COR-L47 (cell line): ENCODE data around the gene ATRAID.
A peak's percentile ranks its signal among the peaks of the same experiment; 100 is the strongest.
"Not testable (repeated sequence)": the region's sequence is repeated elsewhere in the genome, so short reads cannot be mapped to it uniquely, and the experiment has no call there.

Experiments
- DNase-seq: peaks from one replicate; lab custom pipeline; 2025; lab: John Stamatoyannopoulos, UW

The ATRAID gene

DNA sequence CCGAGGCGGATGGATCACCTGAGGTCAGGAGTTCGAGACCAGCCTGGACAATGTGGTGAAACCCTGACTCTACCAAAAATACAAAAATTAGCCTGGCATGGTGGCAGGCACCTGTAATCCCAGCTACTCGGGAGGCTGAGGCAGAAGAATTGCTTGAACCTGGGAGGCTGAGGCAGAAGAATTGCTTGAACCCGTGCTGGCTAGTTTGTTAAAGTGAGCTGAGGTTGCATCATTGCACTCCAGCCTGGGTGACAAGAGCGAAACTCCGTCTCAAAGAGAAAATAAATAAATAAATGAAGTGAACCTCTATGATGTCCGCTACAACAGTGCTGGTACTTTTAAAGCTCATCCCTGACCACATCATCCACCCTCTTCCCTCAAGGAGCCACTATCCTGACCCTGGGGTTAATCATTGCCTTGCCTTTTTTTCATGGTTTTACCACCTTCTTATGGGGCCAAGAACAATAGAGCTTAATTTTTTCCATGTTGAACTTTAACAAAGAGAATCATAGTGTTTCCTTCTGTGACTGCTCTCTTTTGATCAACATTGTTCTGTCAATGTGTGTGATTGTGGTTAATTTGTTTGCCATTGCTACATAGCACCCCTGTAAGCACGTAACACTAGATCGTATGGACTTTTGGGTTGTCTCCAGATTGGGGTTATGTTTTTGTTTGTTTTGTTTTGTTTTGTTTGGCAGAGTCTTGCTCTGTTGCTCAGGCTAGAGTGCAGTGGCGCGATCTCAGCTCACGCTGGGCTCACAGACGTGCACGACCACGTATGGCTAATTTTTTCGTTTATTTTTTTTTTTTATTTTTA, 17.1 kb upstream of the ATRAID start:
- peak; percentile 35 for DNase-seq

DNA sequence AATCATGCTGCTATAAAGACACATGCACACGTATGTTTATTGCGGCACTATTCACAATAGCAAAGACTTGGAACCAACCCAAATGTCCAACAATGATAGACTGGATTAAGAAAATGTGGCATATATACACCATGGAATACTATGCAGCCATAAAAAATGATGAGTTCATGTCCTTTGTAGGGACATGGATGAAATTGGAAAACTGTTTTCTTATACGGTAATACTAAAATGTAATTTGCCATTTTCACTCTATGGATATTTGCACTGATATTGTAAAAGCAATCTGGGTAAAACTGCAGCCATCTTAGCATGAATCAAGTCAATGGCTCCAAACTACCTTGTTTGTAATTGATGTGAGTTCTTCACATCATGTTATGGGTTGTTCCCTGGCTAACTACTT, 16.0 kb upstream of the ATRAID start:
- not testable (repeated sequence) for DNase-seq

DNA sequence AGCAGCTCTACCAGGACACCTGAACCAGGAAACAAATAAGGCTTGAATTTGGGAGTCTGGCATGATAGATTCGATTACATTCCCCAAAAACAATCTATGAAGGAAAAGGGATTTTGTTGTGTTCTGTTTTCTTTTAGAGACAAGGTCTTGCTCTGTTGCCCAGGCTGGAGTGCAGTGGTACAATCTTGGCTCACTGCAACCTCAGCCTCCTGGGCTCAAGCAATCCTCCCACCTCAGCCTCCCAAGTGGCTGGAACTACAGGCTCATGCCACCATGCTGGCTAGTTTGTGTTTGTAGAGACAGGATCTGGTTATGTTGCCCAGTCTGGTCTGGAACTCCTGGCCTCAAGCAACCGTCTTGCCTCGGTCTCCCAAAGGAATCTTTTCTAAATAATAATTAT, 13.8 kb upstream of the ATRAID start:
- not testable (repeated sequence) for DNase-seq

DNA sequence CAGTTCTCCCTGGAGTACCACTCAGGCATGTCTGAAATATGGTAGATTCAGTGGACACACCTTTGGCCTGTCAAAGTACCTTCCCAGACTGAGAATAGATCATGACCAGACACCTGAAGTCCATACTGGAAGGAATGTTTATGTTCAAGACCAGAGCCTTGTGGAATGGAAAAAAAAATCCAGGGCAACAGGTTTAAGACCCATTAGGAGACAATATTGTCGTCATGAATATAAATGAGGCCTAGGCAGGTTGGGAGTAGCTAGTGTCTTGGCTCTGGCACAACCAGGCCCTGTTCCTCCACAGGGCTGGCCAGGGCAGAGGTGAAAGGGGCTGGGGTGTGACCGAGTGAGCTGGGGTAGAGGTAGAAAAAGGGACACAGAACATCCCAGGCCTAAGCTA, 13.2 kb upstream of the ATRAID start:
- DNase-seq: no peak

DNA sequence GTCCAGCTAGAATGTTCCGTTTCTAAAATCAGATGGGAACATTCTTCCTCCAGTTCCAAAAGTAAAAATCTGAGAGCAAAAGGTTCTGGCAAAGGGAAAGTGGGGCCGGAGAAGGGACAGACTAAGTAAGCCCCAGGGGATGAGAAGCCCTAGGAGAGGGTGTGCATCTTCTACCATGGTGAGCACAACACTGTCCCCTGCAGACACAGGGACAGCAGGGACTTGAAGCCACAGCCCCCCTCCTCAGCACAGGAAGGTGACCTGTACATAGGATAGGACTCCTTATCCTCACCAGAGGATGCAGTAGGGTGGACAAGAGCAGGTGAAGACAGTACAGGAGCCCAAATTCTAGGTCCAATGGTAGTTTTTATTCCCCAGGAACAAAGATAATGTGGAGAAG, 12.6 kb upstream of the ATRAID start:
- DNase-seq: no peak

DNA sequence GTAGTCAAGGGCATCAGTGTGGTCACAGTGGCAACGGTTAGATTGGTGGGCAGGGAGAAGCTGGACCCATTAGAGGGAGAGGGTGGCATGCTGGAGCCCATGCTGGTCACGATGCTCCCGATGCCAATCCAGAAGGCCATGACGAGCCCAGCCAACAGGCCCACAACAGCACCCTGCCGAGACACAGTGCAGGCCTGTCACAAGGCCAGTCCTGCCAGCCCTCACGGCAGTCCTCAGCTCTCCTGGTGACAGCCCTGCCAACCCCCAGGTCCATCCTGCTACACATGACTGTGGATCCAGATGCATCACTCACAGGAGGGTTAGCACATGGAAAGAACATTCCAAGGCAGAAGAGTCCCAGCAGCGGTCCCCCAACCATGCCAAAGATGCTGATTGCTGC, 10.2 kb upstream of the ATRAID start:
- DNase-seq: no peak

DNA sequence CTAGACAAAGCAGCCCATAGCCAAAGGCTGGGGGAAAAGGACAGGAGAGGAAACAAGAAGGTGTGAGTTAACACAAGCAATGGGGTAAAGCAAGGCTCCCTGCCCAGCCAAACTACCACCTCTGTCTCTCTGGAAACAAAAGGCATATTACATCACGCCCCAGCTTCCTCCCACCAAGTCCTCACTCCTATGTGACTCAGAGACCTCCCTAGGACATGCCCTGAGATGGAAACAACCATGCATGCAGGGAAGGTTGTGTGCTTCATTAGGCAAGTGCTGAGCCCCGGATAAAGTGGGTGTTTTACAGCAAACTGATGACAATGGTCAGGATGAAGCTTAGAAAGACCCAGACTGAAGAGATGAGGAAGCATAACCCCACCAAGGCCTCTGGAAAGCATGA, 9.0 kb upstream of the ATRAID start:
- no peak for DNase-seq

DNA sequence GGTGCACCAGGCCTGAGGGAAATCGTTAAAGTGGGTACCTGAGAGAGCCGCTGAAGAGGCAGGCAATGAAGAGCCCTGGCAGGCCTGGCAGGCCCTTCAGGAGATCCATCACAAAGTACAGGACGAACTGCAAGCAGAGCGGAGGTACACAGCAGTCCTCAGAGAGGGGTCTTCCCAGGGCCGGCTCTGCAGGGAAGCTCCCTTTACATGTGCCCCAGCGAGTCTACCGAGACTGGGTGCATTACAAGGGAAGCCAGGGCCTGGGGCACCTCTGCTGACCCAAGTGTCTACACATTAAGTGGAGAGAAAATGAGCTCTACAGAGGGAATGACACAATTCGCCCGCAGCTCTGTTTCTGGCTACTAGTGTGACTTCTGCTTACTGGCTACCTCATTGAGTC, 8.1 kb upstream of the ATRAID start:
- DNase-seq: no peak

DNA sequence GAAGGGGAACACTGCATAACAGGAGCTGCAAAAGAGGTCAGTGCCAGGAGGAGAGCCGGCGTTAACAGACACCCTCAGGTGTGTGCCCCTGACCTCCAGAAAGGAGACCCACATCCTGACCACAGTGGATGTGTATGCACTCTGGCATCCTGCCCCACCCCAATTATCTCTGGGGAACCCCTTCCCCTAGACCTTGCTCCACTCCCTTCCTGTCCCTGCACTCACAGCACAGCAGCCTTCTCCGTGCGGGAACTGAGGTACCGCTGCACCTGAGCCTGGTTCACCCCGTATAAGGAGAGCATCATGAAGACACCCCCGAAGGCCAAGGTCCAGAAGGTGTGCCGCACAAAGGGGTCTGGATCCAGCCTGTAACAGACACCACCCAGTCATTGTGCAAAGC, 7.3 kb upstream of the ATRAID start:
- DNase-seq: no peak

DNA sequence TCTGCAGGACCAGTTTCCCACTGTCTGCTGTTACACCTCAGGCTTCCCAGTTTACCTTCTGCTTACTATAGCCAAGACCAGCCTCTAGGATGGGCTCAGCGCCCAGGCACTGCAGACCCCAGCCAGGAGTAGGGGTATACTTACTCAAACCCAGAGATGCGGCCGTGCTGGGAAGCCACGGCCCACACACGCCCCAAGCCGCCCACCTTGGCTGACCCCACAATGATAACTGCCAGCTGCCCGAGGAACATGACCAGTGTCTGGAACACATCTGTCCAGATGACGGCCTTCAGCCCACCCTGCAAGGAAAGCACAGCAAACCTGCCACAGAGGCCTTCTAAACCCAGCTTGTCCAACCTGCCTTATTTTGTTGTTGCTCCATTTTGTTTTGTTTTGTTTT, 6.6 kb upstream of the ATRAID start:
- no peak for DNase-seq

DNA sequence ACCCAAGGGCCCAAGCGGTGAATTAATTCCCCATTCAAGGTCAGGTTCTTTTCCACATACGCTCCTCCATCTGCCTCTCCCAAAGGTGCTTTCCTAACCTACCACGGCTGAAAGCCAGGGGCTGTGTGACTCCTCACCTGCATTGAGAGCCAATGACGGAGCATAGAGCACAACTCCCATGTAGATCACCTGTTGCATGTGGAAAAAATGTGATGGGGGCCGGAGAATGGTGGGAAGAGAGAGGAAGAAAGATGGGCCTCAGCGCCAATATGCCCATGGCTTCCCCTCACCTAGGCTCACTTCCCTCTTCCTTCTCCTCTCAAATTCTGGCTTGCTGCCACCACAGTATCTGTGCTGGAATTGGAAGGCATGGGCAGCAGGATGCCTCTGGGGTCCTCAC, 5.5 kb upstream of the ATRAID start:
- DNase-seq: no peak

DNA sequence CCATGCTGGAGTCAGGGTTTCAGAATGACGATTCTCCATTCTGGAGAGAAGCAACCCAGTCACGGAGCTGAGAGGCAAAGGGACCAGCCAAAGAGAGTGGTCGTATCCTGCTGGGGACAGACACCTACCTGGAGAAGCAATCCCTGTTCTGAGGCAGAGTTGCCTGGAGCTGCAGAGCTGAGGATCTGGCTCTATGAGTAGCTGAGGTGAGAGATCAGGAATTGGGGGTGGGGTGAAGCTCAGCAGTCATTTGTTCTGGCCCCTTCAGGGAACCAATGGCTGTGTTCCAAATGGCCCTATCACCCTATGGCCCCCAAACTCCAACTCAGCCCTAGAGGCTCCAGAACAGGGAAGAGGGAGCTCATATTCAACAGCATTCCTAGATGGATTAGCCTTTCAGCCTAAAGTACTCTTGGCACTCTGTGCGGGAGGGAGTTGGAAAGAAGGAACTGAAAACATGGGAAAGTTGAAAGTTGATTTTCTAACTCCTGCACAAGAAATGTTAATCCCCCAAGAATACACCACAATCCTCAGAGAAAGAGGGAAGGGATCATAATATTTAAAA, 3.3 kb upstream of the ATRAID start:
- no peak for DNase-seq

DNA sequence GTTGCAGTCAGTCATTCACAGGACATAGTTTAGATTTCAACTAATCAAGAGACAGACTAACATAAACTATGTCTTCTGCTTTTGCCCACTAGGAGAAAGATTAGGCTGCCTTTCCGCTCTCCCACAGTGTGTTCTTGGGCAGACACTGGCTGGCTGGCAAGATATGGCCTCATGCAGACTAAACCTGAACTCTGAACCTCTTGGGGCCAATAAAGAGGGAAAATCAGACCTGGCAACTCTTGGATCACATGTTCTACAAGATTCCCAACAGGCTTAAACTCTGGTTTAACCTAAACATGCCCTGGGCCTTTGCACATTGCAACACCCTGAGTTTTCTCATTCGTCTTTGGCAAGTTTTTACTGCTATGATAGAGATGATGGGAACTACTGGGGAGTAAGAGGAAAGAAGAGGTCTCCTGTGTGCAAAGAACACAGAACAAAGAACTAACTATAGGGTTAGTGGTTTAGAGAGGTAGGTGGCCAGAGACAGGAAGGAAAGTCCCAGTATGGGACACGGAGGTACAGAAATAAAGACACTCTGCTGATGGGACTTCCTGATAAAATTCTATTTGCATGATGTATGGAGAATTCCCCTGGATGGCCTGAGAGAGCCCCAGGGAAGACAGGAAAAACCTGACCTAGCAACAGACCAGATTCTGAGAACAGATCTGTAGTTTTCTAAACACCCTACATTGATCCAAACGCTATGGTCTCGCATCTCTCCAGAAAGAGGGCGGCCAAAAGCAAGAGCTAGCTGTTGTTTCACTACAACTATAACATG, 2.0 kb upstream of the ATRAID start:
- no peak for DNase-seq

DNA sequence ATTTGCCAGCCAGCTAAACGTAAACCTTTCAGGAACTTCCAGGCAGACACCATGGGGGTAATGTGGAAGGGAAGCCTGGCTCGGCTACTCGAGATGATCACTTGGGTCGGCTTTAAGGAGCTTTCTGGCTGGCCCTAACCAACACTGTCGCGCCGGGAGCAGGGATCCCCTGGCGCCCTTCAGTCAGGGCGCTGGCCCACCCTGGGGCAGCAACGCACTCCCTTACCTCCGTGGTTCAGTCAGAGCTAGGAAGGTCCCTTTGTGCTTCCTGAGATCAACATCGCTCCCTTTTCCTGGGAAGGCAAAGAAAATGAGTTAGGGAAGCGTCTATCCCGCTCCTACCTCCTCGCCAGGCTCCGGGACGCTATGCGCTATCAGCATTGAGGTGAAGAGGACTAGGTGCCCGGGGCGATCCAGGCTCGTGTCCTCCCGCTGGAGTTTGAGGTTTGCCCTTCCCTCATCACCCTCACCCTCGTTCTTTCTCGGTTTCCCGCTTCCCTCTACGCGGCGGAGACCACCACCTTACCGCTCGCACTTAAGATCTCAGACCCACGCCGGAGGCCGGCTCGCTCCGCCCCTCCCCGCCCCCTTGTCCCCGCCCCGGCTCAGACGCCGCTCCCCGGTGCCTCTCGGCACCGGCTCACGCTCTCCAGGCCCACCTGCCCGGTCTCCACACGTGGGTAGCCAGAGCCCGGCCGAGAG, 449 bp upstream of the ATRAID start:
- DNase-seq: no peak

DNA sequence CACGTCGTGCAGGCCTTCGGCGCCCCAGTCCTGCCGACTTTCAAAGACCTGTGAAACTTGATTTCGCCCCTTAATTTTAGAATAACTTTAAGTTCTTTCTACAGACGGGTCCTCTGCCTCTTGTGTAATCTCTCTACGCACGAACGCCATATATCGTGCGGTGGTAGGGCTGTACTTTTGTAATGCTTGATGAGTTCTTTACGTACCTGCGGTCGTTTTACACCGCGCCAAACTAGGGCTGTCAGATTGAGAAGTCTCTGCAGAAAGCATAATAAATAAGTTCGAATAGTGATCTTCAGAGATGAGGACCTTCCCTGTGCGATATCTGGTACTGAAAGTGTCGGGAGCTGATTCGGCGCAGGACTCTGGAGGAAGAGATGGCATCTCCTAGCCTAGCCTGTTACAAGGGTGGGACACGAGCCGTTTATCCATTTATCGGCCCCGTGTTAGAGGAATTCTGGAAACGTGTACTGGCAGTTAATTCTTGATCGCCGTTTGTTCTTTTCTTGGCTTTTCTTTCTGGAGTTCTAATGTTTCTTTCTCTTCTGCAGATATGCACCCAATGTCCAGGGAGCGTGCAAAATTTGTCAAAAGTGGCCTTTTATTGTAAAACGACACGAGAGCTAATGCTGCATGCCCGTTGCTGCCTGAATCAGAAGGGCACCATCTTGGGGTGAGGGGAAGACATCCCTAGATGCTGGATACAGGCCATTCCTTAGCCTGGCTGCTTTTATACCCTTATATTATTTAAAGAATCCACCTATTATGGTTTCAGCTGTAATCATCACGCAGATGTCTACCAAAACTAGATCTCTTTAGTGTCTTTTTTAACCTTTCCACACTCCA, 1.0 kb downstream of the ATRAID start:
- no peak for DNase-seq

DNA sequence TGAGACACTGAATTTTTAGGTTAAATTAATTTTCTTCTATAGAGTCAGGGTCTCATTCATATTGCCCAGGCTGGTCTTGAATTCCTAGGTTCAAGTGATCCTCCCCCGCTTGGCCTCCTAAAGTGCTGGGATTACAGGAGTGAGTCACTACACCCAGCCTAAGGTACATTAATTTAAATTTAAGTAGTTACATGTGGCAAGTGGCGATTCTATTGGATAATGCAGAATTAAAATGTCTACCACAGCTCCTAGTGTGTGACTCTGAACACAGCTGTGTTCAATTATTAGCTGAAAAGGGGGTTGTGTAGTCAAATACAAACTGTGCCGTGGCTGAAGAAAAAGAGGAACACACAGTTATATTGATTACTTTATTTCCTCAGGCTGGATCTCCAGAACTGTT, 3.1 kb downstream of the ATRAID start:
- DNase-seq: no peak

DNA sequence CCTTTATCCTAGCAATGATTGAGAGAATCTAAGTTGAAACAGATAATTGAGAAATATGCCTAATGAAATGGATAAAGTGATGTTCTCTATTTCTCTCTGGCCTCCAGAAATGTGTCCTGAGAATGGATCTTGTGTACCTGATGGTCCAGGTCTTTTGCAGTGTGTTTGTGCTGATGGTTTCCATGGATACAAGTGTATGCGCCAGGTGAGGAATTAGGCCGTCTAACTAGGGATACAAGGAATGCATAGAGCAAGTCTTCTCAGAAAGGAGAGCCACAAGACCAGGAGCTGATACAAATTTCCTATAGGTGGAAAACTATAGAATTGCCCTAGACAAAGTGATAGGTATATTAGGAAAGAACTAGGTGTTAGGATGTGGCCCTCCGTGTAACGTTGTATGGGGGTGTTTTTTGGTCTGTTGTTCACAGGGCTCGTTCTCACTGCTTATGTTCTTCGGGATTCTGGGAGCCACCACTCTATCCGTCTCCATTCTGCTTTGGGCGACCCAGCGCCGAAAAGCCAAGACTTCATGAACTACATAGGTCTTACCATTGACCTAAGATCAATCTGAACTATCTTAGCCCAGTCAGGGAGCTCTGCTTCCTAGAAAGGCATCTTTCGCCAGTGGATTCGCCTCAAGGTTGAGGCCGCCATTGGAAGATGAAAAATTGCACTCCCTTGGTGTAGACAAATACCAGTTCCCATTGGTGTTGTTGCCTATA, 4.7 kb downstream of the ATRAID start:
- no peak for DNase-seq

DNA sequence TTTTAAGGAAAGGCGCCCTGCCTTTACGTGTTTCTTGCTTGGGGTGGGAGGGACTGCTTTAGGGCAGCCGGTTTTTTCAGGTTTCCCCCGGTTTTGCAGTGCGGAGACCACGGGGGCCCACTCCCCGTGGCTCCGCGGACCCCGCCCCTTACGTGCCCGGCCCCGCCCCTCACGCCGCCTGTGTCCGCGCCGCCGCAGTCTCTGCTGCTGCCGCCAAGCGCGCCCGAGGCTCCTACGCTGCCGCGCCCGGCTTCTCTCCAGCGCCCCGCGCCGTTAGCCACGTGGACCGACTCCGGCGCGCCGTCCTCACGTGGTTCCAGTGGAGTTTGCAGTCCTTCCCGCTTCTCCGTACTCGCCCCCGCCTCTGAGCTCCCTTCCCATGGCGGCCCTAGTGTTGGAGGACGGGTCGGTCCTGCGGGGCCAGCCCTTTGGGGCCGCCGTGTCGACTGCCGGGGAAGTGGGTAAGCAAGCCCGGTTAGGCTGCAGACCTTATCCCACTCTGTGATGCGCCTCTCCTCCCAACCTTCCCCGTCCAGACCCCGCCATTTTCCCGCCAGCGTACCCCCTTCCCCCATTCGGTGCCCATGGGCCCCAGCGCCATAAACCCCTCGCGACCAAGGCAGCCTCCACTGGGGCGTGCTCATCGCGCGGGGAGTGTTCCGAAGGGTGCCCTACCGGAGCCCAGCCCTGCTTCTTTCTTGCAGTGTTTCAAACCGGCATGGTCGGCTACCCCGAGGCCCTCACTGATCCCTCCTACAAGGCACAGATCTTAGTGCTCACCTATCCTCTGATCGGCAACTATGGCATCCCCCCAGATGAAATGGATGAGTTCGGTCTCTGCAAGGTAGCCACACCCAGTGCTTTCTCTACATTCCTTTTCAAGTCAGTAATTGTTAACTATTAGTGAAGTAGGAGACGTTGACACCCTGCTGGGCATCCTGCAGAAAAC, 5.6 kb downstream of the ATRAID start, which contains the start of gene CAD:
Gene CAD, plus strand, starts transcription at position 197 of the 949 bp plus-strand sequence. Its CDS starts 183 bp downstream, at position 380.
- DNase-seq: peak; percentile 93

DNA sequence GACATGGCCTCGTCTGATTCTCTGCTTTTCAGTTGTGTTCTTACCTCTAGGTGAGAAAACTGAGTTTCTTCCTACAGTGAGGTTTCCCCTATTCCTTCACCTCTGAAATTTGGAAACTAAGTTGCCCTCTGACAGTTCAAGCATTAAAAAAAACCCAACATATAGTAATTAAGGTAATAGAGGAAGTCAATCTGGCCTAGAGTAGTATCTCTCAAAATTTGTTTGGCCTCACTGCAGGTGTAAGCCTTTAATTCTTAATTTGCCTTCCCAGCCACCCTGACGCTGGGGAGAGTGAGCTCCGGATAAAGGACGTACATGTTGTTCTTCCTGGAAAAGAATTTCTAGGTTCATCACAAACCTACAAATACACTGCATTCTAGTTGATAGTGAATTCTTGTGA, 6.8 kb downstream of the ATRAID start:
- no peak for DNase-seq

DNA sequence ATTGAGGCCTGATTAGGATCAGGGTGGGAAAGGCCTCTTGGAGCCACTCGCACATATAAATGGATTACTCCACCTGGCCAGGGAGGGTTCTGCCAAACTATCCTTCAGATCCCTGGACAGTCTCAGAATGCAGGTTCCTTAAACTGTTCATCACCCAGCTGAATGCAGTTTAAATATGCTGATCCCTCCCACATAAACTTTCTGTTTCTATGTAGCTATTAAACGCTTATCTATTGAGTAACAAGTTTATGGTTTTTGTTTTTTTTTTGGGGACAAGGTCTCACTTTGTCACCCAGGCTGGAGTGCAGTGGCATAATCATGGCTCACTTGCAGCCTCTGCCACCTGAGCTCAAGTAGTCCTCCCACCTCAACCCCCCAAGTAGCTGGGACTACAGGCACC, 7.2 kb downstream of the ATRAID start:
- DNase-seq: no peak
